Endothelial cell of umbilical vein (primary cell): ENCODE results near the gene SMIM12. TPM values are rescaled to one million over a fixed set of nuclear protein-coding genes. Genes with fewer than 3 reads are reported as not detected.
"Not testable (repeated sequence)": the region's sequence is repeated elsewhere in the genome, so short reads cannot be mapped to it uniquely, and the experiment has no call there.

ENCODE experiments used
- BruUV-seq: library from RNA; stranded (reverse); fragments of 400-500 nt; replicated peaks from 2 replicates; lab custom pipeline; 2021; lab: Mats Ljungman, UMichigan
- CTCF ChIA-PET: fragments of 300-600, 350-600 bp; sonication (Branson Sonifier 250); formaldehyde crosslinking; loops from one replicate; lab custom pipeline; 2021; ENCODE audit warnings: antibody characterized with exemption, inconsistent platforms; lab: Charles Lee
- POLR2A ChIA-PET: fragments of 300-600, 350-600 bp; sonication (Branson Sonifier 250); formaldehyde crosslinking; loops from one replicate; lab custom pipeline; 2021; ENCODE audit warnings: antibody characterized with exemption, inconsistent platforms; lab: Charles Lee
- DNase-seq: peaks from one replicate; pipeline ENCODE4 v3.0.0-alpha.2; 2011; ENCODE audit warnings: low read depth, low spot score
- FAIRE-seq: peaks from 2 replicates; lab custom pipeline; 2011; peaks lifted over from hg19 to GRCh38; lab: Jason Lieb, UNC
- H2AFZ ChIP-seq: 2 replicates; pipeline ENCODE4 v1.6.0; 2012; ENCODE audit warnings: low read depth, low read length, control low read depth, inconsistent platforms
- H3K27ac ChIP-seq: 2 replicates; pipeline ENCODE4 v1.5.1; 2011; ENCODE audit warnings: low read depth, mild to moderate bottlenecking, control low read depth, low read length, moderate library complexity; ENCODE audit not compliant: insufficient read depth
- H3K27me3 ChIP-seq, 2 experiments: 2 replicates each; pipeline versions ENCODE4 v1.6.0 to v1.6.1; 2011; ENCODE audit warnings: low read length in 2 of 2, mixed read lengths in 1 of 2; ENCODE audit not compliant: control insufficient read depth in 2 of 2, insufficient read depth in 2 of 2
- H3K36me3 ChIP-seq, 2 experiments: 2 replicates in 1 of 2; 3 replicates in 1 of 2; pipeline ENCODE4 v1.5.1; 2011; ENCODE audit warnings: low read length in 2 of 2, mild to moderate bottlenecking in 1 of 2, moderate library complexity in 1 of 2; ENCODE audit not compliant: control insufficient read depth in 2 of 2, insufficient read depth in 2 of 2; ENCODE audit errors: extremely low read depth in 1 of 2
- H3K4me1 ChIP-seq: 3 replicates; pipeline ENCODE4 v1.5.1; 2011; ENCODE audit warnings: mild to moderate bottlenecking, low read length; ENCODE audit not compliant: control insufficient read depth, insufficient read depth; ENCODE audit errors: extremely low read depth
- H3K4me2 ChIP-seq: 2 replicates; pipeline ENCODE4 v1.6.1; 2011; ENCODE audit warnings: low read length, control low read depth, mixed read lengths; ENCODE audit not compliant: insufficient read depth
- H3K4me3 ChIP-seq, 3 experiments: fragments of 200-600 bp in 1 of 3; sonication (generic), shearing (Covaris generic) in 1 of 3; replicated peaks in 1 of 3; 2 replicates each; pipeline ENCODE4 v1.5.1; 2011 to 2016; ENCODE audit warnings: control low read depth in 3 of 3, low read length in 3 of 3, mild to moderate bottlenecking in 2 of 3, inconsistent platforms in 1 of 3, low read depth in 1 of 3, moderate library complexity in 1 of 3; ENCODE audit not compliant: insufficient read depth in 1 of 3
- H3K79me2 ChIP-seq: 2 replicates; pipeline ENCODE4 v1.6.0; 2012; ENCODE audit warnings: low read length, inconsistent platforms; ENCODE audit not compliant: control insufficient read depth, insufficient read depth
- H3K9ac ChIP-seq: replicated peaks from 2 replicates; pipeline ENCODE3; 2011; ENCODE audit warnings: low read length, control low read depth; ENCODE audit not compliant: insufficient read depth; ENCODE audit errors: extremely low read depth
- H3K9me1 ChIP-seq: replicated peaks from 3 replicates; pipeline ENCODE4 v1.6.0; 2011; ENCODE audit warnings: mild to moderate bottlenecking, low read length; ENCODE audit not compliant: control insufficient read depth, insufficient read depth; ENCODE audit errors: extremely low read depth
- H3K9me3 ChIP-seq: replicated peaks from 2 replicates; pipeline ENCODE4 v1.5.1; 2012; ENCODE audit warnings: low read length, inconsistent platforms; ENCODE audit not compliant: control insufficient read depth, insufficient read depth
- H4K20me1 ChIP-seq: replicated peaks from 2 replicates; pipeline ENCODE3; 2011; ENCODE audit warnings: mild to moderate bottlenecking, low read length; ENCODE audit not compliant: control insufficient read depth, insufficient read depth; ENCODE audit errors: extremely low read depth
- CTCF ChIP-seq, 2 donors: IDR thresholded peaks; 1 replicate in 1 of 2; 2 replicates in 1 of 2; pipeline ENCODE4 v1.5.1; 2011; ENCODE audit warnings: low read length in 2 of 2, mild to moderate bottlenecking in 2 of 2, moderate library complexity in 2 of 2, control low read depth in 1 of 2, inconsistent platforms in 1 of 2, low read depth in 1 of 2; ENCODE audit not compliant: insufficient read depth in 1 of 2; ENCODE audit errors: extremely low read depth in 1 of 2
- EZH2 ChIP-seq: IDR thresholded peaks from 2 replicates; pipeline ENCODE4 v1.6.1; 2012; ENCODE audit warnings: borderline replicate concordance, low read depth, mild to moderate bottlenecking, moderate library complexity, low read length, inconsistent platforms; ENCODE audit not compliant: severe bottlenecking
- FOS ChIP-seq: IDR thresholded peaks from 2 replicates; pipeline ENCODE4 v1.6.1; 2011; ENCODE audit warnings: mild to moderate bottlenecking, low read length, moderate library complexity, borderline replicate concordance; ENCODE audit not compliant: insufficient read depth
- GATA2 ChIP-seq: IDR thresholded peaks from 2 replicates; pipeline ENCODE4 v1.7.0; 2011; ENCODE audit warnings: low read depth, mild to moderate bottlenecking, moderate library complexity, mixed read lengths, low read length; ENCODE audit not compliant: insufficient read length, insufficient read depth
- MAX ChIP-seq: IDR thresholded peaks from 2 replicates; pipeline ENCODE4 v1.6.1; 2011; ENCODE audit not compliant: insufficient read depth, insufficient read length
- MYC ChIP-seq: IDR thresholded peaks from one replicate; pipeline ENCODE4 v1.6.1; 2011; ENCODE audit warnings: mild to moderate bottlenecking, low read depth, low read length
- POLR2A ChIP-seq: IDR thresholded peaks from 2 replicates; pipeline ENCODE4 v1.6.1; 2012; ENCODE audit warnings: low read depth, mild to moderate bottlenecking, control low read depth, low read length
- POLR2AphosphoS5 ChIP-seq: IDR thresholded peaks from 2 replicates; pipeline ENCODE4 v1.6.1; 2012; ENCODE audit warnings: low read depth, mild to moderate bottlenecking, control low read depth, low read length, moderate library complexity; ENCODE audit not compliant: insufficient read depth
- dilution Hi-C: fragments of 300-500 bp; cut with MboI; formaldehyde crosslinking; loops from one replicate; pipeline ENCODE4 v1.15.0; 2019; ENCODE audit warnings: low sequenced_read_pairs; ENCODE audit not compliant: extremely low pct_ligation_motif_present
- intact Hi-C: fragments of 100-400 bp; cut with micrococcal nuclease; formaldehyde crosslinking; loops from one replicate; pipeline ENCODE4 v1.10.0; 2022
- polyA plus RNA-seq, 4 experiments: library from polyadenylated mRNA; depleted of rRNA in 3 of 4; stranded (reverse) in 3 of 4; unstranded in 1 of 4; fragments of >200 nt; gene quantifications; 2 replicates each; pipeline versions ENCODE4 v1.2.1 to v1.2.3, GENCODE V29; 2011 to 2012; ENCODE audit warnings: missing spikeins in 1 of 4
- total RNA-seq: library from RNA; stranded (reverse); gene quantifications from 2 replicates; pipeline ENCODE4 v1.2.3, GENCODE V29; 2021

The SMIM12 gene
- total and polyA plus RNA-seq, 2 donors (not counting 3 experiments of a cell fraction or from before 2014, with no cell fraction given): 66.2 to 85.9 TPM

GRCh38 chr1:34818862-34819261 is 40.7 kb downstream of the SMIM12 start:
- H3K9ac ChIP-seq, DNase-seq, H3K9me3 ChIP-seq, FAIRE-seq, POLR2A ChIA-PET, intact Hi-C loops, H4K20me1 ChIP-seq, H3K27me3 ChIP-seq, H3K36me3 ChIP-seq, H3K79me2 ChIP-seq, CTCF ChIA-PET, H3K27ac ChIP-seq, BruUV-seq, H2AFZ ChIP-seq, H3K4me2 ChIP-seq, H3K4me1 ChIP-seq, H3K9me1 ChIP-seq, H3K4me3 ChIP-seq, dilution Hi-C loops: not testable (repeated sequence)

- dilution Hi-C loops (no loop called here), intact Hi-C loops (no loop called here)
- FAIRE-seq: no peak
- no peak overlapping the region for H3K4me2 ChIP-seq
- H3K4me1 ChIP-seq: no peaks in the 10 kb centered on the region
- no peak for DNase-seq
- no peak overlapping the region for H3K9ac ChIP-seq
- no TSS peak for BruUV-seq
- H3K27me3 ChIP-seq: no peaks in the 10 kb centered on the region
- H3K9me1 ChIP-seq: peaks cover 2% of the 10 kb centered on the region
- ChIA-PET CTCF (interaction anchor here (1.3 to 1.7 kb wide), 4 partner anchors 15 to 43 kb away, joined by 3 to 5 read pairs (median 3); partner anchors contain the start of gene SMIM12), POLR2A (no interaction called here)
- H3K36me3 ChIP-seq: no peaks in the 10 kb centered on the region
- no peaks in the 10 kb centered on the region for H3K9me3 ChIP-seq
- no peak overlapping the region for H2AFZ ChIP-seq
- H4K20me1 ChIP-seq: no peaks in the 10 kb centered on the region
- H3K27ac ChIP-seq: no peak overlapping the region
- TF ChIP-seq POLR2AphosphoS5 (no peak), MAX (no peak), MYC (no peak), FOS (no peak), GATA2 (no peak), POLR2A (no peak), EZH2 (no peak), CTCF (IDR thresholded peaks at IDR 0.05; ENCODE audit: extremely low read depth in 1 of 2, insufficient read depth in 1 of 2, low read depth in 1 of 2, low read length in 2 of 2) (no peak)
- H3K79me2 ChIP-seq: no peaks in the 10 kb centered on the region
- H3K4me3 ChIP-seq: no peak overlapping the region
These were observed 42.8 kb downstream of the SMIM12 start for GRCh38 chr1:34816778-34817177.
